ELF-1 (cell line): ENCODE measurements around the gene GLT1D1.

Experiments used
- DNase-seq: peaks from one replicate; pipeline ENCODE4 v3.0.0-alpha.2; 2016; ENCODE audit warnings: low read depth, low spot score

The GLT1D1 gene

DNA sequence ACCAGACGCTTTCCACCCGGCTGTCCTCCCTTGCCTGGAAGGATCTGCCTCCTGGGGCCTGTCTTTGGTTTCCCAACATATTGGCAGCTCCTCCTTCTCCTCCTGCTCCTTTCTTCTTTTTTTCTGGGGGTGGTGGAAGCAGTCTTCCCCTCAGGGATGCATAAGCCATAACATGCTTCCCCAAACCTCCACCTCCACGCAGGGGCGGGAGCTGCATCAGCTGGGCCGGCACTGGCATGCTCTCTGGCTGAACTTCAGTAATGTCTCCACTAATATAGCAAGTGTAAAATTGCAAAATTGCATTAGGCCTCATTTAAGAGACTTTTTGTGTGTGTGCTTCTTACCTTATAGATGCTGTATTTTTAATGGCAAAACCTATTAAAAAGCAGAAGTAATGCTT lies 58.6 kb downstream of the GLT1D1 start:
- DNase-seq, result no peak

DNA sequence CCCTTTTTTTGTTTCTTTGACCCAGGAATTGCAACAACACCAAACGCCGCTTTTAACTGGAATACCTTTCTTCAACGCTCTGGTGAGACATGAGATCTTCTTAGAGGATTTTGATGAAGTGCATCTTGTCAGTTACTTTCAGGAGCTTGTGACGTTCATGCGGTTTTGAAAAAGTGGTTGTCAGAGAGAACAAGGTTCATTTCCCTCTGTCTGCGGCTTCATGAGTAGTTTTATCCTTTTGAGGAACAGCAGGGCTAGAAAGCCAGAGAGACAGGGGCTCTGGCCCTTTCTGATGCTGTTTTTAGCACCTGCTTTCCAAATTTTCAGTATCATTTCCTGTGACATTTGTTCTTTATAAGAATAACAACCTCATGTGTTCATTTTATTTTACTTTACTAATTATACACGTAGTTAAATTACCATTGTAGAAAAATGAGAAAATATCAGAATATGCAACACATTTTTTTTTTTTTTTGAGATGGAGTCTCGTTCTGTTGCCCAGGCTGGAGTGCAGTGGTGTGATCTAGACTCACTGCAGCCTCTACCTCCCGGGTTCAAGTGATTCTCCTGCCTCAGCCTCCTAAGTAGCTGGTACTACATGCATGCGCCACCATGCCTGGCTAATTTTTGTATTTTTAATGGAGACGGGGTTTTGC lies 61.8 kb downstream of the GLT1D1 start:
- DNase-seq, result no peak

DNA sequence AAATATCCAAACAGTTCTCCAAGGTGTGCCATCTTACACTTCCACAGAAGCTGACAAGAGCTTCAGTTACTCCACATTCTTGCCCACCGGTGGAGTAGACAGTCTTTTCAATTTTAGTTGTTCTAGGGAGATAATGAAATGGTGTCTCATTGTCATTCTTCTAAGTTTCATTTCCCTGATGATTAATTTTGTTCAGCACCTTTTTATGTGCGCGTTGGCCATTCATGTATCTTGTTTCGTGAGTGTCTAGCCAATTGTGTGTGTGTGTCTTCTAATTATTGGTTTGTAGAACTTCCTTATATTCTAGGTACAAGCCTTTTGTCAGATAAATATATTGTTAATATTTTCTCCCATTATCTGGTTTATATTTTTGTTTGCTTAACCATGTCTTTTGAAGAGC lies 63.1 kb downstream of the GLT1D1 start:
- DNase-seq, result no peak

DNA sequence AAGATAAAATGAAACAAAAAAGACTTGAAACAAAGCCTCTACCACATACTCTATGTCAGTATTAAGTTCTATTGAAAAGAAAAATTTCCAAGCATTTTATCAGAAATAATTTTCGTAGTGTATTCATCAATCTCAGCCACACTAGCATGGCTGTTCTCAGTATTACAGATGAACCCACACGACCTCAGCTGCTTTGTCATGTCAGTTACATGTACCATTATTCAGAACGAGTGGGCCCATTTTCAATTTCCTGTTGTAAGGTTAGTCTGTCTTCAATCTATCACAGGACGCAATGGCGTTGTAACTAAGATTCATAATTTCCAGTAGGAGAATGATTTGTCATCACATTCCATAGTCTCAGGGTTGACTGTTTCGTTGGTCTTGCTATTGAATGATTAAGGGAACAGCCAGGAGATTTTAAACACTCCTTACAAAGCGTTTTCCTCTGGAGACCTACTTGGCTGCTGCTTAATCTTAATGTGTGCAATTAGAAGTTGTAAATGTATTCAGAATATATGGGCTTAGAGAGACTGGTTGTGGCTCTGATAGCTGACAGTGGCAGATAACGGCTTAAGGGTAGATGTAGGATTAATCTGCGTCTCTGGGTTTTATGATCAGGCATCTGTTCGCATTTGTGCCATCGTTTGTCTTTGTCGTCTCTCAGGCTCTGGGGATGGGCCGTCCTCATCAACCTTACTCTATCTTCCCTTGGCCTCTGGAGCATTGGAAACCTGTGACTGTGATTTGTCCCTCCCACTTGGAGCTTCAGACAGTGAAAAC lies 65.4 kb downstream of the GLT1D1 start:
- DNase-seq, result no peak

DNA sequence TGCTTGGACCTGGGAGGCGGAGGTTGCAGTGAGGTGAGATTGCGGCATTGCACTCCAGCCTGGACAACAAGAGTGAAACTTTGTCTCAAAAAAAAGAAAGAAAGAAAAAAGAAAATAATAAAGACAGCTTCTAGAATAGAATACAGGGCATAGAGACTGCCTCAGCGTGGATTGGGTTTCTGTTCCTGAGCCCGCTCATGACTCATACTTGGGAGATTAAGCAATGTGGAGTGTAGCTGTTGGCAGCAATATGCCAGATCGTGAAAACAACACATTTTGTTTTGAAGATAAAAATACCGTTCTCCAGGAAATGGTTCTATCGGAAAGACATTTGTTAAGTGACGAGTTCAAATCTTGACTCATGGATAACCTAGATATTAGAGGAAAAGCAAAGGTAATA lies 67.2 kb downstream of the GLT1D1 start:
- no peak for DNase-seq

DNA sequence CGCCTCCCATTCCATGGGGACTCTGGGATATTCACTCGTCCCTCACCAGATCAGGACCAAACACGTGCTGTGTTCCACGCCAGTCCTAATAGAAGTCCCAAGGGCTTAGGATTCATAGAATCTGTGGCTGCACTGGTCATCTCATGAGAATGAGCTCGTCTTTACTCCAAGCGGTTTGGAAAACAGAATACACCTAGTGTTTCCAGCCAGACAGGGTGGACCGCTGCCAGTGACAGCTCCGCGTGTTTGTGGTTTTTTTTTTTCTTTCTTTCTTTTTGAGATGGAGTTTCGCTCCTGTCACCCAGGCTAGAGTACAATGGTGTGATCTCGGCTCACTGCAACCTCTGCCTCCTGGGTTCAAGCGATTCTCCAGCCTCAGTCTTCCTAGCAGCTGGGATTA lies 75.1 kb downstream of the GLT1D1 start:
- DNase-seq, result no peak

DNA sequence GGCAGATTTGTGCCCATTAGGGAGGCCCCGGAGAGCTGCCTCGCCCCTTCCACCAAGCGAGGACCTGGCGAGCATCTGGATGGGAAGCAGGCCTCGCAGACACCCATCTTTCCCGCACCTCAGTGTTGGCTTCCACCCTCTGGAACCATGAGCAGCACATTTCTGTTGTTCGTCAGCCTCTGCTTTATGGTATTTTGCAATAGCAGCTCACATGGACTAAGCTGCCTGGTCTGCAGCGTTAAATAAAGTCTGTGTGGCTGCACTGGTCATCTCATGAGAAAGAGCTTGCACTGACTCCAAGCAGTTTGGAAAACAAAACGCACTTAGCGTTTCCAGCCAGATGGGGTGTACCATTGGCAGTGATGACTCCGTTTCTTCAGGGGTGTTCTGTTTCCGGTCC lies 75.8 kb downstream of the GLT1D1 start:
- DNase-seq, result no peak

DNA sequence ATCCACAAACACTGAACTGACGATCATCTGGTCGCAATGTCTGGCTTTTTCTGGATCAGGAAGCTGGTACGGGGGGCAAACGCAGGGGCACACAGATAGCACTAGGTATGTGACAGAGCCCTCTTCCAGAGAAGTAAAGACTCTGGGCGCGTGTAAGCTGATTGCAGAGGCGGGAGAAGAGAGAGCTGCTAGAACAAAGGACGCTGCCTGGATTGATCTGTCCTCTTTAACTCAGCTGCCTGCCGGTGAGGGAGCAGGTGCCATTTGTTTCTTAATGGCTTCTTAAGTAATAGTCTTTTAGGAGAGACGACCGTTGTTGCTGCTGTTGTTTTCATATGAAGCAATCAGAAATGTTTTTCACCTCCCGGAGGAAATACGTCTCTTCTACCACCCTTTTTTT lies 77.3 kb downstream of the GLT1D1 start:
- DNase-seq, result peak; percentile 20

DNA sequence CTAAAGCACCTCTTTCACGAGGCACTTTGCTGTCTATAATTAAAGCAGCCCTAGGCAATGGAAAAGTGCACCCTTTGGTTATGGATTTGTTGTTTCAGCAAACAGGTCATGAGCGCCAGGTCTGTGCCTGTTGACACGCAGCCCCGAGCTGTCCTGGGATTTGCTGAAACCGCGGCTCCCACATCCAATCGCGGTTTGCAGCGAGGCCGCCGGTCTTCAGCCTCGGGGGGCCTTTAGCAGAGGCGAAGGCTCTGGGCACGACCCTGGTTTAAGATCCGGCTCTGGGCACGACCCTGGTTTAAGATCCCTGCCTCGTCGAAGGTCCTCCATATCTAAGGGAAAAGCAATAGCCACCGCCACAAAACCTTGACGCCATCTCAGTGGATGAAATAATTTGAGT lies 79.2 kb downstream of the GLT1D1 start:
- no peak for DNase-seq

DNA sequence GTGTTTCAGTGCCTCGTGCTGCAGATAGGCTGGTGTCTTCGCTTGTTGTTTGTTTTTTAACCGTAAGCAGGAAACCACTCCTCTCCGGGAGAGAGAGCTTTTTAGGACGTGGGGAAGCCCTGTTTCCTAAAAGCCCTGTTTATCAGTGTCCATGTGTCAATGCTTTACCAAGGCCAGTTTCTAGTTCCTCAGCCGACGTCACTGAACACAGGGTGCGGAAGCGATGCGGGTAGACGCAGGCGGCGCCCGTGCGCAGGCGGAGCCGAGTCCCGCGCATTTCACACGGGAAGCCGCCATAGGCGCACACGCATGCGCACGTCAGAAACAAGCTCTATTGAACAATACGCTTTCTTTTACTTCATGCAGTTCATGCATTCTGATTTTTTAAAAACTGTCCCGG lies 79.8 kb downstream of the GLT1D1 start:
- DNase-seq, result no peak

DNA sequence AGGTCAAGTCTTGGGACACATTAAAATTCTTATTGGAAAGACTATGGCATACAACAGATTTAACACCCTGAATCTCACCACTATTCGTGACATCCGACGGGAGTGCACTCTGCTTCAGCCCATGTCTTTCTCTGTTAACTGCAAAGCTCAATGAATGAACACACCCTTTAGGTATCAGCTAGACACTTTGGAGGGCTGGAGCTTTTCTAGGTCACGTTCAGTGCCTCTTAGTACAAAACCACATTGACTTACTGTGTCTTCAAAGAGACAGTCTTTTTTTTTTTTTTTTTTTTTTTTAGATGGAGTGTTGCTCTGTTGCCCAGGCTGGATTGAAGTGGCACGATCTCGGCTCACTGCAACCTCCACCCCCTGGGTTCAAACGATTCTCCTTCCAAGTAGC lies 80.6 kb downstream of the GLT1D1 start:
- DNase-seq, result no peak

DNA sequence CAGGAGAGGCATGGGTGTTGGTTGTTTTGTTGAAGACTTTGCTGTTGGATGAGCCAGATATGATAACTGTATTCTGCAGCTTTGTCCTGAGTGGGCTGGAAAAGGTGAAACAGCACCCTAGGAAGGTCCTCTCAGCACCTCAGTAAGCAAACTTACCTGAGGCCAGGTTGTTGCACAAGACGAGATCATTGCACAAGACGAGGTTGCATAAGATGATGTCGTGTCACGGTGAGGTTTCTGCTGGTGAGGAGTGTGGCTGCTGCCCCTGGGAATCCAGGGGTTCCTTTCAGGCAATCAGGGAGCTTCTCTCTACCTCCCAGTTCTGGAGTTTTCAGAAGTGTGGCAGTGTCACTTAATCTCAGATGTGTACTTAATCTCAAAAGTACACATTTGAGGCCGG lies 85.6 kb downstream of the GLT1D1 start:
- DNase-seq, result no peak

DNA sequence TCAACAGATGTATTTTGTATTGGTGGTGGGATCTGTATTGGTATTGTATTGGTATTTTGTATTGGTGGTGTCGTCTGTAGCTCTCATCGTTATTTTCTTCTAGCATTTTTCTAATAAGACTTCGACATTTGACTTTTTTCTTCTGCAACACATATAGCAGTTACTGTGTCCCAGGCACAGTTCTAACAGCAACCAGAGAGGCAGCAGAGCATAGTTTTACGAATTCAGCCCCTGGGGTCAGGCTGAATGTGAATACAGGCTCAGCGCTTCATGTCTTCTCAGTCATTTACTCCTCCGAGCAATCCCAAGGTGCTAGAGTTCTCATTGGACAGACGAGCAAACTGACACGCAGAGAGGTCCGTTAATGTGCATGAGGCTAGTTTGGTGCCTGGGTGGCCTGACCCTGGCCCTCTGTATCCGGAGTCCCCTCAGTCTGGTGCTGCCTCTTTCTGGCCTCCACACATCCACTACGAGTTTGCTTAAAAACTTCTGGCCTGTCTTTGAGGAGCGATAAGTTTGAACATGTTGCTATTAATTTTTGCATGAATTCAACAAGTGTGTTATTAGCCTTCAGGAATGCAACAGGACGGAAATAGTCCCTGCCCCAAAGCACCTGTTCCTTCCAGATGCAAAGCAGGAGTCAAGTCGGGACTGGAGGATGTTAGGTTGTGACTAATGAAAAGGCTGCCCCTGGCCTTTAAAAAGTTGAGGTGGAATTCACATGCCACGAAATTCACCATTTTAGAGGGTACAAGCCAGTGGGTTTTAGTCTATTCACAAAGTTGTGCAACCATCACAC lies 87.0 kb downstream of the GLT1D1 start:
- DNase-seq, result no peak

DNA sequence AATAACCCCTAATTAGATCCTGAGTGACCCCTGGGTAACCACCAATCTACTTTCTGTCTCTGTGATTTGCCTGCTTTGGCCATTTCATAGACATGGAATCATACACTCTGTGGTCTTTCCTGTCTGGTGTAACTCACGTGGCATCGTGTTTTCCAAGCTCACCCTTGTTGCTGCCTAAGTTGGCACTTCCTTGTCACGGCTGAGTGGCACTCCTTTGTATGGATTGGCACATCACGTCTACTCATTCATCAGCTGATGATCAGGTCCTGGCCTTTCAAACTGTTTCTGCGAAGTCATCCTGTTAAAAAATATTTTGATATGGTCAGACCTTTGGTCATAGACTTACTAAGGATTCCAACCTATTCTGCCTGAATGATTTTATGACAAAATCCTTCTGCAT lies 87.7 kb downstream of the GLT1D1 start:
- no peak for DNase-seq

DNA sequence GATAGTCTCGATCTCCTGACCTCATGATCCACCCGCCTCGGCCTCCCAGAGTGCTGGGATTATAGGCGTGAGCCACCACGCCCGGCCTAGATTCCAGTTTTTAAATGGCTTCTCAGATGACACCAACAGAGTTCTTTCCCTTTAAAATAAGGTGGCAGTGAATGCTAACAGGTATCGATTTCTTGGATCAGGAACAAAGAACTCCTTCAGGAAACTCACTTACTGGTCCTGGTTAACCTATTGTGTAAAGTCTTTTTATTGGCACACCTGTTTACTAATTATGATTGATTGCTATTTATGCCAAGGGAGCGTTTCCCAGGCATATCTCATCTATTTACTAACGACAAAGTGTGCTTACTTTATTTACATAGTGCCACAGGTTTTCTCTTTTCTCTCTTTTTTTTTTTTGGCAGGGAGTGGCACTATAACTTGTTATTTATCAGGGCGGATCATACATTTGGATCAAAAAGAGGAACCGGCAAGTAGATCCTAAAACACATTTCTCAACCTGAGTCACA lies 89.7 kb downstream of the GLT1D1 start:
- DNase-seq, result no peak

DNA sequence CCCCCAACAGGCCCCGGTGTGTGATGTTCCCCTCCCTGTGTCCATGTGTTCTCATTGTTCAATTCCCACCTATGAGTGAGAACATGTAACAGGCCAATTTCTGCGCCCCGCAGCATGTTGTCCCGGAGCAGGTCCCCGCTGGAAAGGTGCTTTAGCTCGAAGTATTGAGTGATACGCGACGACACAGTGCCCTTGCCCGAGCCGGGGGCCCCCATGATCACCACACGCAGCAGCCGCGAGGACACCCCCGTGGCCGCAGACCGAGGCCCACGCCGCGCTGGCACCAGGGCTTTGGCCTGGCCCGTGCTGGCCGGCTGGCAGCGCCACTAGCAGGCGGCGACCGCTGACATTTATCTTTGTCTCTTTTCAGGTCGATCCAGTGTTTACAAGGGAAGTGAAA lies 91.7 kb downstream of the GLT1D1 start:
- DNase-seq, result no peak

DNA sequence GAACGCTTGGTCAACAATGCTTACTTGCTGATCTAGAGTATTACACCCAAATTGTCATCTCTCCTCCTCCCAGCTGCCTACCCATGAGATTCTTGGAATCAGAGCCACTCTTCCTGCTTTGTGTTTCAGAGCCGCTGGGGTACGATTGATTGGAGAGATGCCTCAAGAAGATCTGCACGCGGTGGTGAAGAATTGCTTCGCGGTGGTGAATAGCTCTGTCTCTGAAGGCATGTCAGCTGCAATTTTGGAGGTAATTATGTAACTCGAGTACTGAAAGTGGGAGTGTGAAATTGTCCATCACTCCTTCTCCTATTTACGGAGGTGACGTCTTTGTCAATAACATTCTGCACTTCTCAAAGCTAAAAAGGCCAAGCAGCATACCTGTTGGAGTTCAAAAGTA lies 93.9 kb downstream of the GLT1D1 start:
- DNase-seq, result no peak

DNA sequence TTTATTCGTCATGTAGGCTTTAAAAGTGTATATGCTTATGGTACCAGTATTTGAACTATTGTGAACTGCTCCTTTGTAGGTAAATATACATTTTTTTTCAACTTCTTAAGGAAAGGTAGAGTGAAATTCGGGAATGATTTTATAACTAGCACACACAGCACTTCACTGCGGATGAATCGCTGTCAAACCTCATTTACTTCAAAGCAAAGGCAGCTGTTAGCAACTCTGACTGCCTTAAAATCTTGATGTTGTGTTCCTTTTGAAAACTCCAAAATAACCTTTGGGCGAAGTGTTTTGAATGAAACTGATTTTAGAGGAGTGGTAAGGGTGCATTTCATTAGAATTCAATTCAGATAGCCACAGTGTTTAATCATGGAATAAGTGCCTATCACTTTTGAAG lies 95.8 kb downstream of the GLT1D1 start:
- DNase-seq, result no peak

DNA sequence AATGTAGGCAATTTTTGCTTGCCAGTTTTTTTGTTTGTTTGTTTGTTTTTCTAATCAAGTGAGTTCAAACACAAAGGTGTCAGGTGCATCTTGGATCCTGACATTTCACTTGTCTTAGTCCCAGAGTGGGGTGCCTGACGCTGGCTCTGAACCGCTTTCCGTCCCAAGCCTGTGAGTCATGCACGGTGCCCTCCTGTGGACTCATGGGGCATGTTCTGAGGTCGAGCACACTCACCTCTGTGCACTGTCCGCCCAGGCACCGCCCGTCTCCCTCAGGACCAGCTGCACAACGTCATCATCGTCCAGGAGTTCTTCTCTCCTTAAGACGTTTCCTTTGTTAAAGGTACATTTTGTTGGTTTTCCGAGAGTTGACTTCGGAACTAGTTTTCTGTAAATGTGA lies 98.2 kb downstream of the GLT1D1 start:
- DNase-seq, result no peak

DNA sequence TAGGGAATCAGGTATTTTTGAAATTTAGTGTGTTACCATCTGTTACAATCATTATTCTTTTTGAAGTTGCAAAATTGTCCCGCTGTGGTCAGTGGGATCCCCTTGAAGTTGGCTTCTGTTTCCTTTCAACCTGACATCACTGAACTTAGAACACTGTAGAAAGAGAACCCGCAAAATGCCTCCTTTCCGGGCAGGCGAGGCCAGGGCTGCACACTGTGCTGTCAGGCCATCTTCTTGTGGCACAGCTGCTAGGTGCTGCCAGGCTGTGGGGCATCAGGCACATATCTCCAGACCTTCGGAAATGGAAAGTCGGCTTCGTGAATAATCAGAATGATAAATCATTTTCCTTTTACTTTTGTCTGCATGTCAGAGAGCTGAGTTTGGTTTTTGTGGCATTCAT lies 103.5 kb downstream of the GLT1D1 start:
- DNase-seq, result no peak

DNA sequence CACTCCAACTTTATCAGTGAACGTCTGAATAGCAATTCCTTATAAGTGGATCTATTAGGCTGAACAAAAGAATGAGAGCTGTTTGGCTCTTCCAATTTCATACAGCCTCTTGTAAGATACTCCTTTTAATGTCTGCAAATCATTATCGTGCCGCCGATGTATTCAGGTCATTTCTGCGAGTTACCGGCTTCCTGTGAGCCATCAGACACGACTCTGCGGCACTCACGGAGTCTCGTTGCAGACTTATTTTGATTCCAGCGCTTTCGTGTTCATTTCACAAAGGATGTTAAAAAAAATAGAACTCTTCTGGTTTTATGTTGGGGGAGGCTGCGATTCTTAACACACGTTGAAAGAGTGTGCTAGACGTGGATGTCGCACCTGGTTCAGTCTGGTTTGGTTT lies 106.6 kb downstream of the GLT1D1 start:
- no peak for DNase-seq

DNA sequence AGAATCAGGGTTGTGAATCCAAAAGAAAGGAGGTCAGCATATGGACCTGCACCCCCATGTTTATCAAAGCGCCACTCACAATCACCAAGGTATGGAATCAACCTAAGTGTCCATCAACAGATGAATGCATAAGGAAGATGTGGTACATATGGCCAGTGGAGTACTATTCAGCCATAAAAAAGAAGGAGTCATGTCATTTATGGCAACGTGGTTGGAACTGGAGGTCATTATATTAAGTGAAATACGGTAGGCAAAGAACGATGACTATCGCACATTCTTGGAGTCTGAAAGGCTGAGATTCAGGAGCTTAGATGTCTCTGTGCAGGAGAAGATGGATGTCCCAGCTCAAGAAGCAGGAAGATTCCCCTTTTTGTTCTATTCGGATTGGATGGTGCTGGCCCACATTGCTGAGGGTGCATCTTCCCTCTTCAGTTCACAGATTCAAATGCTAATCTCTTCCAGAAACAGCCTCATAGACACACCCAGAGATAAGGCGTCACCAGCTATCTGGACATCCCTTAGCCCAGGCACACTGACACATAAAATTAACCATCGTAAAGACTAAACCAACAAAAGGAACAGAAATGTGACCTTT lies 108.1 kb downstream of the GLT1D1 start:
- DNase-seq, result no peak
